ENCODE data around the gene CAPS2.

Gene CAPS2

GRCh38 chr12:75329918-75330826 is at the start of gene CAPS2:
TSS of gene CAPS2 (minus strand) at chr12:75330324. CDS start at chr12:75326498, 3,826 bp downstream.
- DNase-seq: peak; percentile 67

- DNase-seq: no peak
Observed at GRCh38 chr12:75378354-75378753, 48.2 kb upstream of the CAPS2 start.

DNA sequence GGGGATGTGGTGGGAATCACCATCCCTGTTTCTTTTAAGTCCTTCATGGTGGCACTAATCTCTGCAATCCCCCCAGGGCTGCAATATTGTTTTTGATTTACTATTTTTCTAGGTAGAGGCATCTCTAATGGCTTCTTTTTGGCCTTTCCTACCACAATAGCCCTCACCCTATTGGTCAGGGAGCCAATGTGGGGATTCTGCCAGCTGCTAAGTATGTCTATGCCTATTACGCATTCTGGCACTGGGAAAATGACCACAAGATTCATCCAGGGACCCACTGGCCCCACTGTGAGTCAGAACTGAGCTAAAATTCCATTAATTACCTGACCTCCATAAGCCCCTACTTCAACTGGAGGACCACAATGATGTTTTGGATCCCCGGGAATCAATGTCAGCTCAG is 44.8 kb upstream of the CAPS2 start:
- DNase-seq: no peak

DNA sequence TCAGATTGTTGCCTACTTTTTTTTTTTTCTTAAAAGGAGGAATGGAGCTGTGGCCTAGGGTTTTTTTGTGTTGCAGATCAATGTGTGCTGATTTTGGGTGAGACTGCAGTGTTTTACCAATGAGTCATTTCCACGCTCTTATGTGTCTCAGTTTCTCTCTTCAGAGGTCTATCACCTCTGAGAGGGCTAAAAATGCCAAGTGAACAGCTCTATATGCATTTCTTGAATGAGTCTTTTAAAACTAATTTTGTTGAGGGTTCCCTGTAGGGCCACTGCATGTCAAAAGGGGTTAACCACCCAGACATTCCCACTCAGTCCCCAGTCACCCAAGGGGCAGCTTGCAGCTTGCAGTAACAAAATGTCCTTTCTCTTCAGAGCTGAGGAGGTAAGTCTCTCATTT is 36.5 kb upstream of the CAPS2 start:
- peak; percentile 34 for DNase-seq

DNA sequence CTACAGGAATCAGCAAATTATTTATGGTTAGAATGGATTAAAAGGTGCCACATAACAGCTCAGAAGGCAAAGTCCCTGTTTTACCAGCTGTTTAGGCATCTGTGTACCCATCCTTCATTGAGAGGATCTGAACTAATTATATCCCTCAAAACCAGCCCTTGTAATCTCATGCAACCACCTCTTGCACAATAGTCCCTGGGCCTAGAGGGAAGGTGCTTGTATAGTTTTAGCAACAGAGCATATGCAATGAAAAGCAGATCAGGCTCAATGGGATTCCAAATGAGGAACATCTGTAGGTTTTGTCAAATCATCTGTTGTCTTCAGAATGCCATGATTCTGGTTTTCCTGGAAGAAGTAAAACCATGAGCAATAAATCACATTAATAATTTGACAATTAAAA is 34.8 kb upstream of the CAPS2 start:
- no peak for DNase-seq

DNA sequence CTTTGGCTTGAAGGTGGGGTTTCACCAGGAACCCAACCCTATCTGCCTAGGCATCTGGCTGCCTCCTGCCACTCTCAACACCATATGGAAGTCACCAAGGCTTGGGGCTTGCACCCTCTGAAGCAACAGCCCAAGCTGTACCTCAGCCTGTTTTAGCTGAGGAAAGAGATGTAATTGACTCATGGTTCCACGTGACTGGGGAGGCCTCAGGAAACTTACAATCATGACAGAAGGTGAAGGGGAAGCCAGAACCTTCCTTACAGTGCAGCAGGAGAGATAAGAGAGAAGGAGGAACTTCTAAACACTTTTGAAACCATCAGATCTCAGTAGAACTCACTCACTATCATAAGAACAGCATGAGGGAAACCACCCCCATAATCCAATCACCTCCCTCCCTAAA is 31.3 kb upstream of the CAPS2 start:
- DNase-seq: peak; percentile 2

- DNase-seq: peak; percentile 2
Observed at GRCh38 chr12:75360920-75361319, 30.8 kb upstream of the CAPS2 start.

DNA sequence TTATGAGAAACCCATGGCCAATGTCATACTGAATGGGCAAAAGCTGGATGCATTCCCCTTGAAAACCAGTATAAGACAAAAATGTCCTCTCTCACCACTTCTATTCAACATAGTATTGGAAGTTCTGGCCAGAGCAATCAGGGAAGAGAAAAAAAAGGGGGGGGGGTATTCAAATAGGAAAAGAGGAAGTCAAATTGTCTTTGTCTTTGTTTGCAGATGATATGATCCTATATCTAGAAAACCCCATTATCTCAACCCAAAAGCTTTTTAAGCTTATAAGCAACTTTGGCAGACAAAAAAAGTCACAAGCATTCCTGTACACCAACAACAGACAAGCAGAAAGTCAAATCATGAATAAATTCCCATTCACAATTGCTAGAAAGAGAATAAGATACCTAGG is 23.9 kb upstream of the CAPS2 start:
- no peak for DNase-seq

- DNase-seq: no peak
Observed at GRCh38 chr12:75350413-75350812, 20.3 kb upstream of the CAPS2 start.

DNA sequence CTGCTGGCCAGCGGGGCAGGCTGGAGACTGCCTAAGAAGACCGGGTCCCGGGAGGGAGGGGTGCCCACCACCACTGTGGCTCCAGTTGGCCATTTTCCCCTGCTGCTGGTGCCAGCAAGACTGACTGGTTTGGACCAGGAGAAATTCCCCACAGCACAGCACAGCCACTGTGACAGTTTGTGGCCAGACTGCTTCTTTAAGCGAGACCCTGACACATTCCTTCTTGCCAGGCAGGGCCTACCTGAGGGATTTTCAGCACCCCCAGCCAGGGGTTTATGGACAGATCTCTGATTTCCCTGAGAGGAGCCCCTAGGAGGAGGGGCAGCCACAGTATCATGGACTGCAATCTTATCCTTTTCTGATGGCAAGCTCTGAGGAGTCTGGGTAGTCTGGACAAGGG is 19.8 kb upstream of the CAPS2 start:
- no peak for DNase-seq

- peak; percentile 63 for DNase-seq
Observed at GRCh38 chr12:75346215-75346614, 16.1 kb upstream of the CAPS2 start.

GRCh38 chr12:75345531-75345930 is 15.4 kb upstream of the CAPS2 start:
- no peak for DNase-seq

- DNase-seq: no peak
Observed at GRCh38 chr12:75341873-75342272, 11.7 kb upstream of the CAPS2 start.

- DNase-seq: peak; percentile 26
Observed at GRCh38 chr12:75337905-75338304, 7.8 kb upstream of the CAPS2 start.

- peak; percentile 85 for DNase-seq
Observed at GRCh38 chr12:75334384-75335030, 4.4 kb upstream of the CAPS2 start, which contains the start of gene GLIPR1L1. TSS of gene GLIPR1L1 (plus strand) at chr12:75334670. CDS start at chr12:75334729, 59 bp downstream.

DNA sequence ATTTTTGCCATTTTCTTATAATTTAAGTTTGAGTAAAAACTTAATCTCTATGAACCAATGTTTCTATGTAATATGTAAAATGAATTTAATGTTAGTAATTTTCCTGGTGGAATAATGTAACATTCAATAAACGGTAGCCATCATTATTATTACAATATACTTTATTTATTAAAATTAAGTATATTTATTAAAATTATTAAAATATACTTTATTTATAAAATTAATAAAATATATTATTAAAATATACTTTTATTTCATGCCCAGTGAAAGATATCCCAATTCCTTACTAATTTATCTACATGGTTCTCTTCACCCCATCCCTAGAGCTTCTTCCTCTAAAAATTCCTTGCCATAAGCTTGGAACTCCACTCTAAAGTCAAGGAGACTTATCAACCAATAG is 2.5 kb downstream of the CAPS2 start:
- no peak for DNase-seq

DNA sequence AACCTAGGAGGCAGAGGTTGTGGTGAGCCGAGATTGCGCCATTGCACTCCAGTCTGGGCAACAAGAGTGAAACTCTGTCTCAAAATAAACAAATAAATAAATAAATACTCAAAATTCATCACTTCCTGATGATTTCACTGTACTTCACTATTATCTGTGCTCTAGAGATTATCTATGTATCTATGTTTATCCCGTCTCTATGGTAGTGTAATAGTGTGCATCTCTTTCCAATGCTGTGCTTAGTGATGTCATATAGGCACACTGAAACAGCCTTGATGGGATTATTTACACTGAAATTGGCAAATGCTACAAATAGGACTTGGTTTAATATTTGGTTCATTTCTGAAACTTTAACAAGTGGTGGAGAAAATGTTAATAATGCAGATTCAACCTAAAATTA is 6.5 kb downstream of the CAPS2 start:
- DNase-seq: no peak

DNA sequence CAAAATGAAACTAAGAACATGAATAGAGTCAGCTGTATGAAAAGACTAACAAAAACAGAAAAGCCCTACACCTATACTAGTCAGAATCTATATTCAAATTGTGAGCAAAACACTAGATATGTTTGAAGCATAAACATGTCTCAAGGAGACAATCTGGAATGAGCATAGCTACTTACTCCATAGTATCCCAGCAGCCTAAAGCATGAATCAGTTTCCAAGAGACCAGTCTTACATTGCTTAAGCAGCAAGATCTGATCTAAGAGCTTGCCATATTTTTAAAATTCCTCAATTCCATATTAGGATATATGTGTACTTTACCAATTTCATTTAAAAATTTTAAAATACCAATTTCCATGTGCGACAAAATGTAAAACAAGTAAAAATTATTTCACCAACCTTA is 7.7 kb downstream of the CAPS2 start:
- DNase-seq: no peak

GRCh38 chr12:75317784-75318183 is 12.3 kb downstream of the CAPS2 start:
- DNase-seq: no peak

GRCh38 chr12:75315518-75315917 is 14.6 kb downstream of the CAPS2 start:
- DNase-seq: no peak

DNA sequence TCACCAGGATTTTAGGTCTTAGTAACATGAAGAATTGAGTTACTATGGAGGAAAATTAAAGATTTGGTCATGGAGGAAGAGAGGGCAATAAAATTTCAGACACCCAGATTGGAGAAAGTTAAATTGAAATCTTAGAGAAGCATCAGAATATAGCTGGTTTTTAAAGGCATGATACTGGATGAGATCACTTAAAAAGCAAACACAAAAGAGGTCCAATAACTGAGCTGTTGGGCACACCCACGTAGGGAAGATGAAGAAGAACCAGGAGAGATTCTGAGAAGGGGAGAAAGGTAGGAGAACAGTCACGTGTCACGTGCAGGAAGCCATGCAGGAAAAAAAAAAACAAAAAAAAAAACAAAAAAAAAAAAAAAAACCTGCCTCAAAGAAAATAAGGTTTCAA is 18.8 kb downstream of the CAPS2 start:
- no peak for DNase-seq

- DNase-seq: no peak
Observed at GRCh38 chr12:75308279-75308678, 21.8 kb downstream of the CAPS2 start.

DNA sequence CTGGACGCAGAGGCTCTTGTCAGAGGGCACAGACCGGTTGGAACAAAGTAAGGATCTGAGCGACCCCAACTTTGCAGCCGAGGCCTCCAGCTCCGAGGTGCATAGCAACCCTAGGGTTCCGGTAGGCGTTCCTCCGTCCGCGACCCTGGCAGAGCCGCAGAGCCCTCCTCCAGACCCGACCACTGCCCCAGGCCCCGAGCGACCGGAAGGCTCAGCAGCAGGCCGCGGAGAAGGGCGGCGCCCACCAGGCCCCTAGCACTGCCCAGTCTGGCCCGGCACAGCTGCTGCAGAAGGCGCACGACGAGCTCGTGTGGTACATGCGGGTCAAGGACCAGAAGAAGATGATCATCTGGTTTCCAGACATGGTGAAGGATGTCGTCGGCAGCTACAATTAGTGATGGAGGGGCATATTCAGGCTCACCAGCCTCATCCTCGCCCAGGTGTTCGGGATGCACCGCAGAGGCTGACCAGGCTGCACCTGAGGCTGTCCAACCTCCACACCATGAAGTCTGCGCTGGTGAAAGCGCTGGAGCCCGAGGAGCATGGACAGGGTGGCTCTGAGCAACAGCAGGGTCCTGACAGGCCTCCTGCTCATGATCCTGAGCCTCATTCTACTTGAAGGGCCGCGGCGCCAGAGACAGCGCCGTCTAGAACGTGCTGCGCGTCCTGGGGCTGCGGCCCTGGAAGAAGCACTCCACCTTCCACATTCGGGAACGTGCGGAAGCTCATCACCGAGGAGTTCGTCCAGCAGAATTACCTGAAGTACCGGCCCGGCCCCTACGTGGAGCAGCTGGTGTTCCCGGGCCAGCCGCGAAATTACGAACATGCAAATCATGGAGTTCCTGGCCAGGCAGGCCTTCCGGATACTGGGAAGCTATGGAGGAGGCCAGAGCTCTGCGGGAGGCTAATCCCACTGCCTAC is 24.5 kb downstream of the CAPS2 start:
- no peak for DNase-seq

Measured in activated CD4-positive, alpha-beta T cell treated with anti-CD3 and anti-CD28 coated beads, Interleukin-2, amount 50 U/mL, for 16 hours (primary cell).